Body of pancreas (tissue), 4 donors: ENCODE results near the gene TSFM.

Source experiments
- POLR2A ChIP-seq, 3 donors: fragments of 450-650 bp; IDR thresholded peaks; one replicate each; pipeline ENCODE4 v1.6.1; 2016; ENCODE audit warnings: antibody characterized with exemption in 3 of 3, mild to moderate bottlenecking in 2 of 3
- TF ChIP-seq, protein P1 (sequence below), 7 experiments: fragments of 450-650 bp in 4 of 7; fragments of 200-600 bp in 3 of 7; sonication (generic) in 3 of 7; IDR thresholded peaks; one replicate each; pipeline ENCODE4 v1.5.1; 2016 to 2019; ENCODE audit warnings: antibody characterized with exemption in 7 of 7

DNA sequence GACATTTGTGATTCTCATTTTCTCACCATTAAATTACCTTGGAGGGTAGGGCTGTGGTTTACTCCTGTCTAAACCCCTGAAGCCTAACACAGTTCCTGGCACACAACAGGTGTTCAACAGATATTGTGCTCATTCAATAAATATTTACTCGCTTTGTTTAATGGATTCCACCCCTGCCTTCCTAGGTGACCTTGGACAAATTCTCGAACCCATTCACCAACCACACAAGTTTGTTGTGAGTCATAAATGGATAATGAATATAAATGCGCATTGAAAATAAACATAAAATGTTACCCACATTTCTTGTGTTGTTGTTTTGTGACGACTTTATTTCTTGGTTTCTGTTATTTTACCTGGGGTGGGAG is 362 bp upstream of the TSFM start:
- TF ChIP-seq, protein P1, sequence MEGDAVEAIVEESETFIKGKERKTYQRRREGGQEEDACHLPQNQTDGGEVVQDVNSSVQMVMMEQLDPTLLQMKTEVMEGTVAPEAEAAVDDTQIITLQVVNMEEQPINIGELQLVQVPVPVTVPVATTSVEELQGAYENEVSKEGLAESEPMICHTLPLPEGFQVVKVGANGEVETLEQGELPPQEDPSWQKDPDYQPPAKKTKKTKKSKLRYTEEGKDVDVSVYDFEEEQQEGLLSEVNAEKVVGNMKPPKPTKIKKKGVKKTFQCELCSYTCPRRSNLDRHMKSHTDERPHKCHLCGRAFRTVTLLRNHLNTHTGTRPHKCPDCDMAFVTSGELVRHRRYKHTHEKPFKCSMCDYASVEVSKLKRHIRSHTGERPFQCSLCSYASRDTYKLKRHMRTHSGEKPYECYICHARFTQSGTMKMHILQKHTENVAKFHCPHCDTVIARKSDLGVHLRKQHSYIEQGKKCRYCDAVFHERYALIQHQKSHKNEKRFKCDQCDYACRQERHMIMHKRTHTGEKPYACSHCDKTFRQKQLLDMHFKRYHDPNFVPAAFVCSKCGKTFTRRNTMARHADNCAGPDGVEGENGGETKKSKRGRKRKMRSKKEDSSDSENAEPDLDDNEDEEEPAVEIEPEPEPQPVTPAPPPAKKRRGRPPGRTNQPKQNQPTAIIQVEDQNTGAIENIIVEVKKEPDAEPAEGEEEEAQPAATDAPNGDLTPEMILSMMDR (IDR thresholded peaks at IDR 0.05), result no peak
- TF ChIP-seq POLR2A (IDR thresholded peaks at IDR 0.05), result no peak
